GM18867 (cell line): ENCODE results near the gene R3HDM2.
"Not testable (repeated sequence)": the region's sequence is repeated elsewhere in the genome, so short reads cannot be mapped to it uniquely, and the experiment has no call there.

Experiments used
- ATAC-seq: cut with Tn5 transposase; IDR thresholded peaks from one replicate; pipeline ENCODE4 v1.9.1; 2021; ENCODE audit warnings: mild to moderate bottlenecking, moderate library complexity; ENCODE audit not compliant: unreplicated experiment

R3HDM2 gene

GRCh38 chr12:57276233-57276632 is 154.6 kb downstream of the R3HDM2 start:
- ATAC-seq: not testable (repeated sequence)

- ATAC-seq: no peak
These were observed 157.3 kb downstream of the R3HDM2 start for GRCh38 chr12:57273516-57273915.

- ATAC-seq: no peak
These were observed 158.3 kb downstream of the R3HDM2 start for GRCh38 chr12:57272337-57273151.

DNA sequence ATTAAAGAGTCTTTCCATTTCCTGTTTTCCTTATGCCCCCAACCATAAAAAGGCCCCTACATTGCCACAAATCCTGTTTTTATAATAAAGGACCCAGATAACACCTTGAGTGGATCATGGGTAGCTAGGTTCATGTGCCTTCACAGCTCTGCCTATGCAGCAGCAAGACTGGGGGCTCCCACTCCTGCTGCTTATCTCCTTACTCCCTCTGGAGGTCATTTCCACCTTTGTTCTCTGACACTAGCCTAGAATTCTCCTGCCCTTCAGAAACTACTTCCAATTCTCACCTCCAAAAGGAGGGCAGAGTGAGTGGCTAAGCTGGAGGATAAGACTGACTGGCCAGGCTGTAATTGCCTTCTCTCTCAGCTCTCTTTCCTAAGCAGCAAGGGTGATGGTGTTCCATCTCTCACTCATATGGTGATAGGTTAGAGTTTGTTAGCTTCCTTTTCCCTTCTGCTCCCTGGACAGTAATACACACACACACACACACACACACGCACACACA is 159.8 kb downstream of the R3HDM2 start:
- no peak for ATAC-seq

DNA sequence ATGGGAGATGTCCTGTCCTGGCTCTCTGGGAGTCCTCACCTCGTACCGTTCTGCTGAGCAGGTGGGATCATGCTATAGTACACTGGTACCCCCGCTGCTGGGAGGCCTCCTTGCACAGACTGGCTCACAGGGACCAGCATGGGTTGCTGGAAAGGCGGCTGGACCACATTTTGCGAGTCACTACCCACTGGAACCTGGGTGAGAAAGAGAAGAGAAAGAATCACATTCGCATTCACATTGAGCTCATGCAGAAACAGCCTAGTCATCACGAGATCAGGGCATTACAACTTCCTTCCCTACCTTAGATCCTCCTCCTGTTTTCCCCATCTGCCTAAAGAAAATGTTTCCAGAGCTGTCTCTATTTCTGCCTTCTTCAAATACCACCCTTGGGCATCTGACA is 162.6 kb downstream of the R3HDM2 start:
- no peak for ATAC-seq

DNA sequence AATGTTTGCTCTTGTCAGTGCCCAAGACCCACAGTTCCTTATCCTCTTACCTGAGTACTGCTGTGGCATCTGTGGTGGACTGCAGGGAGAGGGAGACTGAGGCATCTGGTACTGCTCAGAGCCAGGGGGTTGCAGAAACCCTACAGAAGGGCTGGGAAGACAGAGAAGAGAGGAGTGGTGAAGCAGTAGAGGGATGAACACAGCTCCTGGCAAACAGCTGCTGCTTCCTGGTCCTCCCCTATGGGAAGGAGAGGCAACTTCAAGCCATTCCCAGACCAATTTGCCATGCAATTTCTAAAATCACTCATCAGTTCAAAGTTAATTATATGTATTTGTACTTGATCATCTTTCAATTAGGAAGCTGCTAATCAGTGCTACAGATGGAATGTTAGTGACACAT is 164.2 kb downstream of the R3HDM2 start:
- ATAC-seq: no peak

DNA sequence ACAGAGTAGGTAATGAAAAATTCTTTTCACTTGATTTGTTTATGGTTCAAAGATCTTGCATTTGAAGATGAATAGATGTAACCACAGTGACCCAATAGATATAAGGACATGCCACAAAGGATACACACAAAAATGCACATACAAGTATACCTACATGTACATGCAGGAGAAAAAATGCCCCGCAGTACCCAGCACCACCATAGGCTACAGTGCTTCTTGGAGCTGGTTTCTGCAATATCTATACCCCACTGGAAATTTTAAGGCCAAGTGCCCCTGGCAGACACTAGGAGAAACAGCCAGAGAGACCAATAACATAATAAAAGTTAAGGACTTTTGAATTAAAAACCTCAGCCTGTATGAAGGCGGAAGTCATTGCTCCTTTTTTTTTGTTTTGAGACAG is 167.7 kb downstream of the R3HDM2 start:
- no peak for ATAC-seq

DNA sequence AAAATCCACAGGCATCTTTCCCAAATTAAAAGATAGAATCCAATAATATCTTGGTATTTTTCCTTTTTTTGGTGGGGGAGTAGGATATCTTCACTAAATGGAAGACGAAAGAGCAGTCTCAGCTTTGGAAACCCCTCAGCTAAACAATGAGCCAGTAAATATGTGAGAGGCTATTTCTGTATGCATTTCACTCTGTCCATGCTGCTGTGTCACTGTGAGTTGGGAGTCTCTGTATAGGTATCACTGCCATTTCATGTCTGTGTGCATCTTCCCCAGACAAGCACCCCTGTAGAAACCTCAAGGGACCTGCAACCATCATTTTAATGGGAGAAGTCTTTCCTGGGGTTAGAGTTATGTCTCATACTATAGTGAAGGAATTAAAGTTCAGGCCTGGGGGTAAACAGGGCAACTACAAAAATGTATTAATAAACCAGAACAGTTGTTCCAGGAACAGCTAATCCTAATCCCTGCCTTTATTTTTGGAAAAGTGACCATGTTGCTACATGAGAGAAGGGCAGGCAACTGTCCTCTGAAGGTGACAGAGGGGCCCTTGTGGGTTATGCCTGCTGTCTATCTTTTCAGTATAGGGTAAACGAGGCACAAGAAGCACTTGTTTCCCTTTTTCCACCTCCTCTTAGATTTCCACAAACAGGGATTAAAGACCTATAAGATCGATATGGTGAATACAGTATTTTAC is 168.6 kb downstream of the R3HDM2 start:
- no peak for ATAC-seq

DNA sequence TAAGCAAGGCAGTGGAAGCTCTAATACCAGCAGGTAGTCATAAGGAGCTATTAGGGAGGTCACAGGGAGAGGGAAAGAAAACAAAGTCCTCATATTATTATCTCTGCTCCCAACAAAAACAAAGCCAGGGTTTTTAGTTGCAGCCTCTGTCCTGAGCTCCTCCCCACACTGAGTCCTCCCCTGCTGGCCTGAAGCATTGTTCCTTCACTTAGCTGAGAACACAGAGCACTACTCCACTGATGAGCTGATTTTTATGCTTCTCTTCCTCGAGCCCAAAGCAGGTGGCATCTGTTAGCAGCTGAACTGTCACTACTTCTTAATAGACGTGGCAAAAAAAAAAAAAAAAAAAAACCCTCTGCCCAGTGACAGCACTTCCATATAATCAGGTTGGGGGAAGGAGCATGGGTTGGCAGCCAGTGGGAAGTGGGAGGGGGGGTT is 169.4 kb downstream of the R3HDM2 start:
- ATAC-seq: no peak

DNA sequence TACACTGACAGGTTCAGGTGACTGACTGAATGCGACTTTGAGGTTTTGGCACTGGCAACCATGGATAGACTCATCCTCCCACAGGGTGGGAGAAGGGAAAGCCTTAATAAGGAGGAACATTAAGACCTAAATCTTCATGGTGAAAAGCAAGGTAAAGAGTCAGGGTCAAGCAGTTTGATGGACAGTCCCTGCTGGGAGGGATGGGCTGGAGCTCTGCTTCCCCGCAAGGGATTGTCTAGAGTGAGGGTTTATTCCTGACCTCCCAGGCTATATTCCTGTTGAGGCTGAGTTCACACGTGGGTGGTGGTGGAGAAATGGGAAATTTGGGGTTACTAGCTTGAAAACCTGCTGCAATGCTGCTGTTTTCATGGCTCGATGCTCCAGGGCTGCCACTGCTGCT is 170.5 kb downstream of the R3HDM2 start:
- no peak for ATAC-seq

GRCh38 chr12:57258977-57259970 is 171.6 kb downstream of the R3HDM2 start:
- ATAC-seq: no peak

DNA sequence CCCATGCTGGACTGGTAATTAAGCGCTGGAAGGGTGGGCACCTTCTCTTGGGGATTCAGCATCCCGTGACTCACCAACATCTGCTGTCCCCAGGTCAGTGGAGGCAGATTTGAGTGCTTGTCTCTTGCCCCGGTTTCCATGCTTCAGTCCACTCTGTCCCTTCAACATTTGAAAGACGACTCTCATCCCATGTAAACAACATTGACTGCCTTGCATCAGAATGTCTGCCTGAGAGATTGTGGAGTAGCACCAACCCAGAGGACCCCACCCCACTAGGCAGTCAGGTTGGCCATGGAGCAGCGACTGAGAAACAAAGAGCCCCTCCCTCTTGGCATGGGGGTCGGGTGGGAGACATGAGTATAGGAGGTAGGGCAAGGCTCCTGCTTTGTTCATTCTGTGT is 174.9 kb downstream of the R3HDM2 start:
- ATAC-seq: no peak

DNA sequence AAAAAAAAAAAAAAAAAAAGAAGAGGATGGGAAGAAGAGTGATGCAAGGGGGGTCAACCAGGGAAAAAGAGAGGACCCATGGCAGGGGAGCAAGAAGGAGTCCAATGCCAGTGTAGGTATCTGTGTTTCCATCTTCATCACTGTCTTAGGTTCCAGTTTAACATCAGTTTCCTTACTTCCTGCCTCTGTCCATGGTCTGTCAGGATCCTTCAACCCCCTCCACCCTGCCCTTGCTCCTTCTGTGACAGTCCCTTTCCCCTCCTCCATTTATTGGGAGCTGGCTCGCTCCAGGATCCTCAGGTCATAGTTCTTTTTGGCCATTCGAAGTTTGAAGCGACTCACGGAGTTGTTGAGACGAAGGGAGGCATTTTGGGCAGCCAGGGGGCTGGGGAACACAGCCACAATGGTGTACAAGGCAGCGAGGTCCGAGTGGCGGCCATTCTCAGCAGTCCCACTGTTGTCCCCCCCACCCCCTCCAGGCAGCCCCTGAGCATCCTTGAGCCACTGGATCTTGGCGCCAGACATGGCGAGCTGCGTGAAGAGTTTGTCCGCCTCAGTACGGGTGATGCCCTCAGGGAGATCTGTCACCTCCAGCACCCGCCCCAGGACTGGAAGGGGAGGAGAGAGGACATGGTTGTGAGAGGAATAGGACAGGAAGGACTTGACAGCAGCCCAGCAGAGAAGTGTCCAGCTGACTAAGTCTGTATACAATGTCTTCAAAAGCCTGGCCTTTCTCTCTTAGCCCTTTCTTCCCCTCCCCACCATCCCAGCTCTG is 176.2 kb downstream of the R3HDM2 start:
- no peak for ATAC-seq

- ATAC-seq: no peak
These were observed 179.9 kb downstream of the R3HDM2 start, which contains the start of gene STAC3 for GRCh38 chr12:57250956-57251355. STAC3 (minus strand) TSS chr12:57251187; CDS start chr12:57249636, 1,551 bp downstream.

DNA sequence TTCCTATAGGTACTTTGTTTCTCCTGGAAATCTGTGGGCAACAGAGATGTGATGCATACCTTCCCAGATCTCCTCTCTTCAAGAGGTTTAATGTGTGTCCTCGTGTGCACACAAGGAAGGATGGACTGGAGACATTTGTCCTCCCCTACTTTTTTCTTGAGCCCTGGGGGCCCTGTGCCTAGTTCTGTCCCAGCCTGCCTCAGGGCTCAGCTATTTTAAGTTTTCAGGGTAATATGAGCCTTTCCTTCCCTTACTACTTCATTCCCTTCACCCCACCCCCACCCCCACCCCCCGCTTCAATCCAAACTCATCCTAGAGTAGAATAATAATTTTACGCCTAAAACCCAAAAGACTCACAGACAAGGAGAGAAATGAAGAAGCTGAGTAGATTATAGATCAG is 180.3 kb downstream of the R3HDM2 start:
- no peak for ATAC-seq

DNA sequence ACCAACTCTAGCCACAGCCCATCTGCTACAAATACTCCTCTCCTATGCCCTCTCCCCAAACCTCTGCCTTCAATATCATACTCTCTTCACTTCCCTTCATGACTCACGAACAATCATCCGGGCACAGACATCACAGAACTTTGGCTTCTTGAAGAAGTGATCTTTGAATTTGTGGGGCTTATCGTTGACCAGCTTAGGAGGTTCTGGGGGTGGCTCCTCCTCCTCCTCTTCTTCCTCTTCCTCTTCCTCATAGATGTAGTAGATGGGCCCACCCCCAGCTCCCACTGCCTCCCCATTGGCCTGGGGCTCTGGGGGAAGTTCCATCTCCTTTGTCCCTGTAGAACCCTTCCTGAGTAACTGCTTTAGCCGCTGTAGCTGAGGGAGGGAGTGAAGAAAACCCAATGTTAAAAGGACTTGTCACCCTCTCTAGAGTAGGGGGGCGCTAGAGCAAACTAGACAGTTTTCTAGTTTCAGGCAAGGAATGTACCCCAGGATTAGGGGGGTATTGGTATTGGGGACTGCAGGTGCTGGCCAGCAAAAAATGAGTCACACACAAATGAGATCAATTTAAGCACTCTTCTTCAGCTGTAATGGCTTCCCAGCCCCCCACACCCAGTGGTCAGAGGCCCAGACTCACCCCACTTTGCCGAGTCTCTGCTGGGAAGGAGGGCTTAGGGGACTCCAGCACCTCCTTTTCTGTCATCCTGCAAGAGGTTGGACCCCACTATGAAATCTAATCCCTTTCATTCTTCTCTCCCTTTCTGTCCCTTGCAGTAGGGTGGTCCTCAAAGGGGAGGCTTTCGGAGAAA is 181.7 kb downstream of the R3HDM2 start:
- ATAC-seq: no peak

- no peak for ATAC-seq
These were observed 183.8 kb downstream of the R3HDM2 start for GRCh38 chr12:57247041-57247440.

GRCh38 chr12:57244312-57244696 is 186.5 kb downstream of the R3HDM2 start:
- no peak for ATAC-seq
